ACC112 (cell line): ENCODE data around the gene AKR7A2.

Experiments
- H2AFZ ChIP-seq: fragments of 200-600 bp; sonication (generic); one replicate; pipeline ENCODE4 v1.6.0; 2017; ENCODE audit warnings: antibody characterized with exemption, low read length; ENCODE audit not compliant: unreplicated experiment
- H3K27ac ChIP-seq: fragments of 200-600 bp; sonication (generic); 2 replicates; pipeline ENCODE4 v1.5.1; 2014; ENCODE audit warnings: low read depth, mild to moderate bottlenecking, antibody characterized with exemption, low read length, moderate library complexity
- H3K27me3 ChIP-seq: fragments of 200-600 bp; sonication (generic); 2 replicates; pipeline ENCODE4 v1.6.1; 2014; ENCODE audit warnings: mild to moderate bottlenecking, antibody characterized with exemption, low read length, moderate library complexity, mixed read lengths; ENCODE audit not compliant: insufficient read depth
- H3K36me3 ChIP-seq: fragments of 200-600 bp; sonication (generic); 2 replicates; pipeline ENCODE4 v1.6.1; 2016; ENCODE audit warnings: mild to moderate bottlenecking, antibody characterized with exemption, low read length, moderate library complexity, mixed read lengths; ENCODE audit not compliant: insufficient read depth
- H3K4me1 ChIP-seq: fragments of 200-600 bp; sonication (generic); one replicate; pipeline ENCODE4 v1.6.1; 2016; ENCODE audit warnings: low read length, mixed read lengths; ENCODE audit not compliant: insufficient read depth, unreplicated experiment, control insufficient read depth
- H3K4me3 ChIP-seq: fragments of 200-600 bp; sonication (generic); 2 replicates; pipeline ENCODE4 v1.5.1; 2014; ENCODE audit warnings: mild to moderate bottlenecking, low read depth, low read length
- H3K79me2 ChIP-seq: fragments of 200-600 bp; sonication (generic); one replicate; pipeline ENCODE4 v1.6.0; 2016; ENCODE audit warnings: low read length; ENCODE audit not compliant: control insufficient read depth, unreplicated experiment, insufficient read depth

The AKR7A2 gene

GRCh38 chr1:19313961-19314882, 2.3 kb upstream of the AKR7A2 start:
- peaks cover 38% of the 10 kb centered on the region for H3K4me1 ChIP-seq
- H3K27me3 ChIP-seq, result no peaks in the 10 kb centered on the region
- H3K4me3 ChIP-seq, result no peak overlapping the region
- H3K27ac ChIP-seq, result no peak overlapping the region
- no peak overlapping the region for H2AFZ ChIP-seq
- H3K36me3 ChIP-seq, result peaks cover 14% of the 10 kb centered on the region; the same call in 1 of the 2 replicates
- H3K79me2 ChIP-seq, result peaks cover 64% of the 10 kb centered on the region

- Histone ChIP-seq H3K4me1 (peaks cover 43% of the 10 kb centered on the region), H2AFZ (no peak overlapping the region), H3K27me3 (no peaks in the 10 kb centered on the region), H3K79me2 (peaks cover 65% of the 10 kb centered on the region), H3K4me3 (peak overlapping the region; percentile 98), H3K27ac (no peak overlapping the region), H3K36me3 (peaks cover 15% of the 10 kb centered on the region)
Measured at GRCh38 chr1:19313636-19313959, 1.7 kb upstream of the AKR7A2 start.

GRCh38 chr1:19312782-19313635, 1.1 kb upstream of the AKR7A2 start:
- H3K27ac ChIP-seq, result peak overlapping the region; percentile 76

GRCh38 chr1:19311503-19311930, 427 bp downstream of the AKR7A2 start:
- Histone ChIP-seq H3K4me1 (peaks cover 43% of the 10 kb centered on the region), H3K27me3 (no peaks in the 10 kb centered on the region), H3K27ac (peak overlapping the region; percentile 42; the same call in 1 of the 2 replicates), H3K4me3 (peak overlapping the region; percentile 98), H2AFZ (peak overlapping the region; percentile 81), H3K36me3 (peaks cover 6% of the 10 kb centered on the region), H3K79me2 (peaks cover 57% of the 10 kb centered on the region)

More at GRCh38 chr1:19312782-19313635, 1.1 kb upstream of the AKR7A2 start:
- peak overlapping the region; percentile 98 for H3K4me3 ChIP-seq
- H3K79me2 ChIP-seq, result peaks cover 67% of the 10 kb centered on the region
- H3K36me3 ChIP-seq, result peaks cover 14% of the 10 kb centered on the region
- no peak overlapping the region for H2AFZ ChIP-seq
- H3K27me3 ChIP-seq, result no peaks in the 10 kb centered on the region
- H3K4me1 ChIP-seq, result peaks cover 43% of the 10 kb centered on the region

GRCh38 chr1:19310720-19311502, 1.0 kb downstream of the AKR7A2 start:
- Histone ChIP-seq H3K27ac (peak overlapping the region; percentile 42; the same call in 1 of the 2 replicates), H3K4me3 (peak overlapping the region; percentile 98), H2AFZ (no peak overlapping the region), H3K79me2 (peaks cover 57% of the 10 kb centered on the region), H3K27me3 (no peaks in the 10 kb centered on the region), H3K36me3 (peaks cover 6% of the 10 kb centered on the region), H3K4me1 (peaks cover 40% of the 10 kb centered on the region)

GRCh38 chr1:19310061-19310460, 1.9 kb downstream of the AKR7A2 start:
- H3K36me3 ChIP-seq, result peaks cover 14% of the 10 kb centered on the region
- peaks cover 32% of the 10 kb centered on the region for H3K4me1 ChIP-seq
- no peak overlapping the region for H2AFZ ChIP-seq
- peak overlapping the region; percentile 2; the same call in 1 of the 2 replicates for H3K27ac ChIP-seq
- H3K79me2 ChIP-seq, result peaks cover 54% of the 10 kb centered on the region
- H3K4me3 ChIP-seq, result no peak overlapping the region; the same call in 1 of the 2 replicates
- H3K27me3 ChIP-seq, result no peaks in the 10 kb centered on the region

- H3K36me3 ChIP-seq, result peaks cover 21% of the 10 kb centered on the region
- peaks cover 51% of the 10 kb centered on the region for H3K79me2 ChIP-seq
- H3K4me1 ChIP-seq, result peaks cover 30% of the 10 kb centered on the region
- H3K27me3 ChIP-seq, result no peaks in the 10 kb centered on the region
- peak overlapping the region; percentile 35; the same call in 1 of the 2 replicates for H3K27ac ChIP-seq
- no peak overlapping the region for H3K4me3 ChIP-seq
- no peak overlapping the region for H2AFZ ChIP-seq
Measured at GRCh38 chr1:19309123-19309813, 2.7 kb downstream of the AKR7A2 start.

- Histone ChIP-seq H3K27ac (no peak overlapping the region), H3K4me3 (no peak overlapping the region), H3K36me3 (peaks cover 25% of the 10 kb centered on the region), H3K27me3 (no peaks in the 10 kb centered on the region), H3K4me1 (peaks cover 28% of the 10 kb centered on the region), H2AFZ (no peak overlapping the region), H3K79me2 (peaks cover 43% of the 10 kb centered on the region)
Measured at GRCh38 chr1:19308509-19308907, 3.4 kb downstream of the AKR7A2 start.

- H3K27me3 ChIP-seq, result no peaks in the 10 kb centered on the region
Measured at GRCh38 chr1:19307794-19308508, 4.0 kb downstream of the AKR7A2 start.

More at GRCh38 chr1:19307794-19308508, 4.0 kb downstream of the AKR7A2 start:
- Histone ChIP-seq H3K27ac (no peak overlapping the region), H2AFZ (no peak overlapping the region), H3K79me2 (peaks cover 37% of the 10 kb centered on the region), H3K36me3 (peaks cover 25% of the 10 kb centered on the region), H3K4me1 (peaks cover 22% of the 10 kb centered on the region), H3K4me3 (no peak overlapping the region)
